SH-SY5Y (cell line): ENCODE measurements around the gene TRPM2.

Source experiments
- GATA2 ChIP-seq: IDR thresholded peaks from 2 replicates; pipeline ENCODE4 v1.6.1; 2011; ENCODE audit warnings: mild to moderate bottlenecking, low read depth, low read length
- GATA3 ChIP-seq: IDR thresholded peaks from 2 replicates; pipeline ENCODE4 v1.6.1; 2011; ENCODE audit warnings: low read depth, mild to moderate bottlenecking, low read length, moderate library complexity

The TRPM2 gene

GRCh38 chr21:44368711-44369446 is 15.5 kb downstream of the TRPM2 start:
- TF ChIP-seq GATA2: no peak
- TF ChIP-seq GATA3: no peak

- TF ChIP-seq GATA2 (no peak), GATA3 (no peak)
Measured at GRCh38 chr21:44370027-44370735, 16.8 kb downstream of the TRPM2 start.

GRCh38 chr21:44370786-44371410 is 17.5 kb downstream of the TRPM2 start:
- TF ChIP-seq GATA3 (no peak), GATA2 (no peak)

- TF ChIP-seq GATA2 (no peak), GATA3 (no peak)
Measured at GRCh38 chr21:44371596-44371995, 18.2 kb downstream of the TRPM2 start.

GRCh38 chr21:44372616-44373015 is 19.2 kb downstream of the TRPM2 start:
- TF ChIP-seq GATA3 (no peak), GATA2 (no peak)

GRCh38 chr21:44374601-44375280 is 21.3 kb downstream of the TRPM2 start:
- TF ChIP-seq GATA3 (no peak), GATA2 (no peak)

GRCh38 chr21:44375281-44375651 is 21.8 kb downstream of the TRPM2 start:
- no peak for TF ChIP-seq GATA2
- no peak for TF ChIP-seq GATA3

GRCh38 chr21:44375761-44376241 is 22.4 kb downstream of the TRPM2 start:
- TF ChIP-seq GATA3 (no peak), GATA2 (no peak)

- TF ChIP-seq GATA3: no peak
- no peak for TF ChIP-seq GATA2
Measured at GRCh38 chr21:44376606-44377005, 23.2 kb downstream of the TRPM2 start.

GRCh38 chr21:44377201-44377921 is 23.9 kb downstream of the TRPM2 start:
- TF ChIP-seq GATA2: no peak
- TF ChIP-seq GATA3: no peak

GRCh38 chr21:44377922-44378645 is 24.7 kb downstream of the TRPM2 start:
- no peak for TF ChIP-seq GATA2
- TF ChIP-seq GATA3: no peak

- TF ChIP-seq GATA3 (no peak), GATA2 (no peak)
Measured at GRCh38 chr21:44378646-44379514, 25.5 kb downstream of the TRPM2 start.
